Muscle of leg (tissue), 16 donors: ENCODE results near the gene SEMA6D. TPM values are rescaled to one million over a fixed set of nuclear protein-coding genes. Genes with fewer than 3 reads are reported as not detected.

Experiments used
- DNase-seq: peaks from one replicate; pipeline ENCODE4 v3.0.0; 2013
- H3K27ac ChIP-seq: one replicate; pipeline ENCODE4 v1.5.1; 2013; ENCODE audit warnings: mild to moderate bottlenecking, low read length, control low read depth
- H3K27me3 ChIP-seq: one replicate; pipeline ENCODE4 v1.6.1; 2013; ENCODE audit warnings: low read length; ENCODE audit not compliant: control insufficient read depth, insufficient read depth
- H3K36me3 ChIP-seq: one replicate; pipeline ENCODE4 v1.6.1; 2013; ENCODE audit warnings: low read length; ENCODE audit not compliant: control insufficient read depth, insufficient read depth
- H3K4me1 ChIP-seq: one replicate; pipeline ENCODE4 v1.6.1; 2013; ENCODE audit warnings: low read length; ENCODE audit not compliant: control insufficient read depth, insufficient read depth
- H3K4me3 ChIP-seq: one replicate; pipeline ENCODE4 v1.5.1; 2013; ENCODE audit warnings: low read length, control low read depth
- H3K9me3 ChIP-seq: replicated peaks from 2 replicates; pipeline ENCODE4 v1.6.1; 2013; ENCODE audit warnings: low read depth, low read length; ENCODE audit not compliant: control insufficient read depth
- WGBS: methylation state at CpG from one replicate; pipeline ENCODE4 v1.1.5; 2013; ENCODE audit warnings: missing lambda C conversion rate; ENCODE audit not compliant: insufficient coverage; 5-methylcytosine and 5-hydroxymethylcytosine counted together
- long read RNA-seq, 11 donors: transcript quantifications; one replicate each; lab custom pipeline, GENCODE V29; 2026
- polyA plus RNA-seq, 8 donors: library from polyadenylated mRNA; unstranded; fragments of 120-200 nt; gene quantifications; one replicate each; pipeline versions ENCODE4 v1.2.1 to v1.2.3, GENCODE V29; 2013; ENCODE audit warnings: inconsistent platforms in 1 of 8, low replicate concordance in 1 of 8; ENCODE audit not compliant: insufficient read length in 8 of 8, insufficient read depth in 1 of 8
- total RNA-seq: library from RNA; stranded (reverse); fragments of 120-200 nt; gene quantifications from one replicate; pipeline ENCODE4 v1.2.4, GENCODE V29; 2013

Gene SEMA6D
- total RNA-seq, result 44.9 TPM
- 10 to 100 TPM; 35.0 to 69.5 (median 46.9) TPM for polyA plus RNA-seq
- long read RNA-seq, donor 1, partial matches to known transcripts, result 0 of 1 reads
- long read RNA-seq, donor 1, other reads (novel, unspliced or antisense), result 0 of 1 reads
- long read RNA-seq, donor 2, result 0 reads
- long read RNA-seq, donor 3, full-length matches to known transcripts, result 3 of 3 reads
- long read RNA-seq, donor 3, partial matches to known transcripts, result 0 of 3 reads
- long read RNA-seq, donor 3, other reads (novel, unspliced or antisense), result 0 of 3 reads
- long read RNA-seq, donor 4, full-length matches to known transcripts, result 2 of 2 reads
- long read RNA-seq, donor 4, partial matches to known transcripts, result 0 of 2 reads
- long read RNA-seq, donor 4, other reads (novel, unspliced or antisense), result 0 of 2 reads
- long read RNA-seq, donor 5, full-length matches to known transcripts, result 4 of 27 reads
- long read RNA-seq, donor 5, partial matches to known transcripts, result 23 of 27 reads
- long read RNA-seq, donor 5, other reads (novel, unspliced or antisense), result 0 of 27 reads
- long read RNA-seq, donor 6, partial matches to known transcripts, result 0 of 1 reads
- long read RNA-seq, donor 6, other reads (novel, unspliced or antisense), result 0 of 1 reads
- long read RNA-seq, donor 7, full-length matches to known transcripts, result 1 of 17 reads
- long read RNA-seq, donor 7, partial matches to known transcripts, result 16 of 17 reads
- long read RNA-seq, donor 7, other reads (novel, unspliced or antisense), result 0 of 17 reads
- long read RNA-seq, donor 8, partial matches to known transcripts, result 0 of 3 reads
- long read RNA-seq, donor 8, other reads (novel, unspliced or antisense), result 0 of 3 reads
- long read RNA-seq, donor 9, partial matches to known transcripts, result 0 of 2 reads
- long read RNA-seq, donor 9, other reads (novel, unspliced or antisense), result 0 of 2 reads
- long read RNA-seq, donor 10, full-length matches to known transcripts, result 6 of 6 reads
- long read RNA-seq, donor 10, partial matches to known transcripts, result 0 of 6 reads
- long read RNA-seq, donor 10, other reads (novel, unspliced or antisense), result 0 of 6 reads
- long read RNA-seq, donor 11, partial matches to known transcripts, result 5 of 7 reads
- long read RNA-seq, donor 11, other reads (novel, unspliced or antisense), result 0 of 7 reads

- Histone ChIP-seq H3K27ac (peak within 1 kb of the TSS; percentile 95), H3K9me3 (no peaks in the 10 kb centered on the region), H3K36me3 (peaks cover 4% of the 10 kb centered on the region), H3K27me3 (peaks cover 7% of the 10 kb centered on the region), H3K4me1 (peaks cover 18% of the 10 kb centered on the region), H3K4me3 (peak within 1 kb of the TSS; percentile 86)
- under 1% methylated on average over 30 of the region's 40 CpGs for WGBS
- DNase-seq, result peak; percentile 95
Measured at GRCh38 chr15:47717036-47717612, at the start of gene SEMA6D. Gene SEMA6D, plus strand, starts transcription at chr15:47717505. Its CDS starts 42,294 bp downstream, at chr15:47759799.

- no peaks in the 10 kb centered on the region for H3K9me3 ChIP-seq
Measured at GRCh38 chr15:47669221-47669620, 48.1 kb upstream of the SEMA6D start.

GRCh38 chr15:47670365-47670764, 46.9 kb upstream of the SEMA6D start:
- Histone ChIP-seq H3K36me3 (no peaks in the 10 kb centered on the region), H3K27me3 (no peaks in the 10 kb centered on the region), H3K27ac (no peak overlapping the region), H3K9me3 (no peaks in the 10 kb centered on the region), H3K4me3 (no peak overlapping the region), H3K4me1 (no peaks in the 10 kb centered on the region)
- WGBS, result 88% methylated on average over 1 of the region's 1 CpG
- no peak for DNase-seq

More at GRCh38 chr15:47669221-47669620, 48.1 kb upstream of the SEMA6D start:
- Histone ChIP-seq H3K36me3 (no peaks in the 10 kb centered on the region), H3K27me3 (no peaks in the 10 kb centered on the region), H3K4me1 (no peaks in the 10 kb centered on the region), H3K27ac (no peak overlapping the region), H3K4me3 (no peak overlapping the region)
- no peak for DNase-seq
- WGBS, result no CpG with 5 or more reads among the region's 2 CpGs

DNA sequence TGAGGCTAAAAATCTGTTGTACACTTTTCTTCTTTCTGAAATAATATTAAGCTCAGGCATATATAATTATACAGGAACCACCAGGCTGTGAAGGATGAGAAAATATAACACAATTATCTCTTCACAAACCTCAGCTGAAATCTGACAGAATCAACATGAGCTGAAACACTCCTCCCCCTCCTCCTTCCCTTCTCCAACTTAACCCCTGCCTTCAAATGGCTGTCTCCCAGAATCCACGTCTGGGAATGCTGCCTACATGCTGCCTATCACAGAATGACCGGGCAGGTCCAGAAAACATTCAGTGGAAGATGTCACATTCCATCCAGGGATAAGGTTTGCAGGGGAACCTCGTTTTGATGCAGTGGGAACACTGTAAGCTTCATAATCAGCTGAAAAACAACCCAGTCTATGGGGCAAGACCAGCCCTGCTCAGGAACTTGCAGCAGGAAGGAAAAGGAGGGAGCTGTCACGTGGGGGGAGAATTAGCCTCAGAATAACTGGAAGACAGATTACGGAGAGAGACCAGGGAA, 44.0 kb upstream of the SEMA6D start:
- no peaks in the 10 kb centered on the region for H3K4me1 ChIP-seq
- WGBS, result 17% methylated on average over 4 of the region's 5 CpGs
- no peak overlapping the region for H3K4me3 ChIP-seq
- DNase-seq, result peak; percentile 46
- H3K9me3 ChIP-seq, result no peaks in the 10 kb centered on the region
- H3K27me3 ChIP-seq, result no peaks in the 10 kb centered on the region
- H3K36me3 ChIP-seq, result no peaks in the 10 kb centered on the region
- H3K27ac ChIP-seq, result no peak overlapping the region

GRCh38 chr15:47674586-47675232, 42.6 kb upstream of the SEMA6D start:
- Histone ChIP-seq H3K27me3 (no peaks in the 10 kb centered on the region), H3K4me3 (no peak overlapping the region), H3K36me3 (no peaks in the 10 kb centered on the region), H3K9me3 (no peaks in the 10 kb centered on the region), H3K4me1 (no peaks in the 10 kb centered on the region), H3K27ac (no peak overlapping the region)
- 83% methylated on average over 1 of the region's 8 CpGs for WGBS
- DNase-seq, result no peak

GRCh38 chr15:47675735-47676134, 41.6 kb upstream of the SEMA6D start:
- Histone ChIP-seq H3K9me3 (no peaks in the 10 kb centered on the region), H3K27me3 (no peaks in the 10 kb centered on the region), H3K4me3 (no peak overlapping the region), H3K4me1 (no peaks in the 10 kb centered on the region), H3K27ac (no peak overlapping the region), H3K36me3 (no peaks in the 10 kb centered on the region)
- 100% methylated on average over 1 of the region's 3 CpGs for whole genome bisulfite sequencing
- no peak for DNase-seq

- DNase-seq, result no peak
- WGBS, result no CpG with 5 or more reads among the region's 1 CpG
Measured at GRCh38 chr15:47678040-47678439, 39.3 kb upstream of the SEMA6D start.

DNA sequence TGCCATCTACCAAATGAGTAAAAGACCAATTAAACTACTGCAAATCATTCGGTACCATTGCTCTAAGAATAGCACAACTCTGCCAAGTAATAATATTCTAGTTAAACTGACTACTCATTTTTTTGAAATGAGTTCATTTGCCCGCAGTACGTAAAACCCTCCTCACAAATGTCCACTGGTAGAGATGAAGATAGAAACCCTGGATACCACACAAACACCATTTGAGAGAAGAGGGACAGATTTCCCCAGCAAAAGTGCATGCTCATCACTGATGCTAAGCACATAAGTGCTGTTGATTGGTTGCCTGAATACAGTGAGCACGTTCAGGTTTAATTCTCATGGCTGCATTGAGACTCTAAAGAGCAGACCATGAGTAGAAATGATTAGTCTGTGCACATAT, 34.6 kb upstream of the SEMA6D start:
- DNase-seq, result no peak
- WGBS, result no CpG with 5 or more reads among the region's 4 CpGs
- no peak overlapping the region for H3K4me3 ChIP-seq

More at GRCh38 chr15:47678040-47678439, 39.3 kb upstream of the SEMA6D start:
- Histone ChIP-seq H3K27me3 (no peaks in the 10 kb centered on the region), H3K4me1 (no peaks in the 10 kb centered on the region), H3K4me3 (no peak overlapping the region), H3K9me3 (no peaks in the 10 kb centered on the region), H3K27ac (no peak overlapping the region), H3K36me3 (no peaks in the 10 kb centered on the region)

GRCh38 chr15:47685141-47685870, 32.0 kb upstream of the SEMA6D start:
- Histone ChIP-seq H3K36me3 (no peaks in the 10 kb centered on the region), H3K4me3 (no peak overlapping the region), H3K9me3 (no peaks in the 10 kb centered on the region), H3K27me3 (no peaks in the 10 kb centered on the region), H3K4me1 (no peaks in the 10 kb centered on the region), H3K27ac (no peak overlapping the region)
- 86% methylated on average over 1 of the region's 3 CpGs for WGBS
- DNase-seq, result no peak

More for the DNA sequence above, 34.6 kb upstream of the SEMA6D start:
- no peaks in the 10 kb centered on the region for H3K36me3 ChIP-seq
- H3K27me3 ChIP-seq, result no peaks in the 10 kb centered on the region
- no peak overlapping the region for H3K27ac ChIP-seq
- H3K4me1 ChIP-seq, result no peaks in the 10 kb centered on the region
- H3K9me3 ChIP-seq, result no peaks in the 10 kb centered on the region
